ENCODE data around the gene SPAG5. TPM values are rescaled to one million over a fixed set of nuclear protein-coding genes. Genes with fewer than 3 reads are reported as not detected.

Gene SPAG5
- 125 and 128 TPM in 2 replicates for total RNA-seq

DNA sequence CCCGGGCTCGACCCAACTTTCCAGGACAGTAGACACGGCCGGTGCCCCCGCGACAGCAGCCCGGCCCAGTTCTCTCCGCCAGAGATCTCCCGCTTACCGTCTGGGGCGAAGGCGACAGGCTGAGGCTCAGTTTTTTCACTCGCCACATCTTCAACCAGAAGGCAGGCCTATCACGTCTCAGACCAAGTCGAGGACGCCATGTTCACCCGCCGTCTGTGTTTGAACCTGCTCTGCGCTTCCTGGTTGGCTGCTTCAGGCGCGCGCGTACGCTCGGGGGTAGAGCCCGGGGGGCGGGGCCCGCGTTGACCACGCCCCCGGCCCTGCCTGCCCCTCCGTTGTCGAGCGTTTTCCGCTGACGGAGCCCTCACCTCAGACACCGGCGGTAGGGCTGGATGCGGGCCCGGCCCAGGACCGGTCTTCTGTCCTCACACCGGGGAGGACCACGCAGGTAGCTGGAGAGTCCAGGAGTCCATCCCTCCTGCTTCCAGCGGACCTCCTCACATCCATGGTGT, at the start of gene SPAG5:
SPAG5 (minus strand) TSS at position 227 of the 512 bp plus-strand sequence; CDS start at position 148, 79 bp downstream.
- intact Hi-C loops (cut with micrococcal nuclease): loop anchor here (1.0 kb wide), 2 partner anchors 22 to 46 kb away; partner anchors contain the start of gene BLTP2

GRCh38 chr17:28646039-28646754, 47.4 kb upstream of the SPAG5 start:
- intact Hi-C loops (cut with micrococcal nuclease): loop anchor here (5.0 kb wide), 3 partner anchors 69 to 306 kb away; partner anchors contain the start of genes ALDOC, DHRS13 and PHF12

- intact Hi-C loops (cut with micrococcal nuclease): loop anchor here (1.0 to 5.0 kb wide), 7 partner anchors 17 to 307 kb away; partner anchors contain the start of genes ALDOC, DHRS13, PHF12 and RPL23A
These were observed 46.7 kb upstream of the SPAG5 start for GRCh38 chr17:28645576-28645939.

- intact Hi-C loops (cut with micrococcal nuclease): loop anchor here (1.0 to 5.0 kb wide), 7 partner anchors 17 to 307 kb away; partner anchors contain the start of genes ALDOC, DHRS13, PHF12 and RPL23A
These were observed 46.2 kb upstream of the SPAG5 start, which contains the start of gene BLTP2 for GRCh38 chr17:28644787-28645575. BLTP2 (minus strand) TSS chr17:28645158; CDS start chr17:28645056, 102 bp downstream.

- intact Hi-C loops (cut with micrococcal nuclease): loop anchor here (2.0 kb wide), 2 partner anchors 75 to 83 kb away; partner anchors contain the start of genes RPL23A and TLCD1
These were observed 45.4 kb upstream of the SPAG5 start for GRCh38 chr17:28643983-28644786.

GRCh38 chr17:28641579-28641978, 42.8 kb upstream of the SPAG5 start:
- intact Hi-C loops (cut with micrococcal nuclease): no loop called here

DNA sequence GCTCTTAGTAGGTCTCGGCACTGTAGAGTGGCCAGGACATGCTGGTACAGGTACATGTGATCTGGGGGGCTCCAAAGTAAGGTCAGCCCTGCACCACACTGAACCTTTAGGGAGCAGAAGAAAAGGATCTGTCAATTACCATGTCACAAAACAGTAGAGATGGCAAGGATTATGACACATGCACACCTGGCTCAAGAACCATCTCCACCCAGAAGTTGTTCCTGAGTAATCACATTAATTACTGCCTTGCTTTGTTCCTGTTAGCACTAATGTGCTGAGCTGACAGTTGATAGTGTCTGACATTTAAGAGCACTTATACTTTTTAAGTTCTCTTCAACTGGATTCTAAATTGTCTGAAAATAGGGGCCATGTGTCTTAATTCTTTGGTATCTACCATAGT, 36.7 kb upstream of the SPAG5 start:
- intact Hi-C loops (cut with micrococcal nuclease): no loop called here

- intact Hi-C loops (cut with micrococcal nuclease): no loop called here
These were observed 35.5 kb upstream of the SPAG5 start for GRCh38 chr17:28634206-28634865.

- intact Hi-C loops (cut with micrococcal nuclease): no loop called here
These were observed 28.0 kb upstream of the SPAG5 start for GRCh38 chr17:28626818-28627217.

DNA sequence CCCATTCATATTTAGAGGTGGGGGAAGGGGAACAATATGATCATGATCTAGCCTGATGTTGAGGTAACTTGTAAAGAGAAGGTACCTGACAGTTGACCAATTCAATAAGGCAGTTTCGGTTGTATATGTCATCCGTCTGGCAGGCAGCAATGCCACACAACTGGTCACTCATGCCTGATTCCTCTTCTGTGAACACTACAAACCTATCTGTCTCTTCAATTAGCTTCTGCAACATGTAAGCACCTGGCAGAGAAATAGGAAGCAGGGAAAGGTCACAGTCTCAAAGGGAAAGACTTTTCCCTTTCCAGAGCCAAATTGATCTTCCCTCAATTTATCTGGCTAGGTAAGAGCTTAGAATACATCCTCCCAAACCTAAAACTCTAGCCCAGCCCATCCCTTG, 25.3 kb upstream of the SPAG5 start:
- intact Hi-C loops (cut with micrococcal nuclease): no loop called here

GRCh38 chr17:28623696-28624095, 24.9 kb upstream of the SPAG5 start:
- intact Hi-C loops (cut with micrococcal nuclease): no loop called here

DNA sequence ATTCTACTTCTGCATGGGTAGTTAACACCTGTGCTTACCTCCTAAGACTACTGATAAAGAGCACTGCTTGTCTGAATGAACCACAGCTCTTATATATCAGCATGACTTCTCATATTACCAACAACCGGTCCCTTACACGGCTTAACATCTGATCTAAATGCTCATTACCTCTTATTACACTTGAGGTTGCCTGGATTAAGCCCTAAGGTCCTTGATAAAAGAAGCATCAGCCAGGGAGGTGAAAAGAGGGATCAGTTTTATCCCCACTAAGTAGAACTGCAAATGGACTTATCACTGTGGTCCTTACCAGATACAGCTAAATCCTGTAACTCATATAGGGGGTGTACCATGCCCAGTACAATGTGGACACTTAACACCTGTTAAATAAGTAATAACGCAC, 23.4 kb upstream of the SPAG5 start:
- intact Hi-C loops (cut with micrococcal nuclease): no loop called here

- intact Hi-C loops (cut with micrococcal nuclease): no loop called here
These were observed 21.2 kb upstream of the SPAG5 start for GRCh38 chr17:28620010-28620409.

DNA sequence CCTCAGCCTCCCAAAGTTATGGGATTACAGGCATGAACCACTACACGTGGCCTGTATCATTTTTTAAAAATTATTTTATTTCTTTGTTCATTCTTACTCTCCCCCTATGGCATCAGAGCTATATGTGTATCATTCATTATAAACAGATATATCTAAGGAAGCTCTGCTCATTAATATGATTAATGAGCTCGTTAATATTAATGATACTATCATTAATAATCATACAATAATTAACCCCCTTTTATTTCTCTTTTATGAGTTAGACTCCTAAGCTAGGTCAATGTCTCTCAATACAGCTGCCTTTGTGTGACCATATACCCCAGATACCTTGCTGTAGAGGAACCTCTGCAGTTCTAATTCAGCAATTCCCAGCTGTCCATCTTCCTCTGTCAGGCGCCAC, 19.6 kb upstream of the SPAG5 start:
- intact Hi-C loops (cut with micrococcal nuclease): no loop called here

GRCh38 chr17:28616281-28616680, 17.5 kb upstream of the SPAG5 start:
- intact Hi-C loops (cut with micrococcal nuclease): no loop called here

DNA sequence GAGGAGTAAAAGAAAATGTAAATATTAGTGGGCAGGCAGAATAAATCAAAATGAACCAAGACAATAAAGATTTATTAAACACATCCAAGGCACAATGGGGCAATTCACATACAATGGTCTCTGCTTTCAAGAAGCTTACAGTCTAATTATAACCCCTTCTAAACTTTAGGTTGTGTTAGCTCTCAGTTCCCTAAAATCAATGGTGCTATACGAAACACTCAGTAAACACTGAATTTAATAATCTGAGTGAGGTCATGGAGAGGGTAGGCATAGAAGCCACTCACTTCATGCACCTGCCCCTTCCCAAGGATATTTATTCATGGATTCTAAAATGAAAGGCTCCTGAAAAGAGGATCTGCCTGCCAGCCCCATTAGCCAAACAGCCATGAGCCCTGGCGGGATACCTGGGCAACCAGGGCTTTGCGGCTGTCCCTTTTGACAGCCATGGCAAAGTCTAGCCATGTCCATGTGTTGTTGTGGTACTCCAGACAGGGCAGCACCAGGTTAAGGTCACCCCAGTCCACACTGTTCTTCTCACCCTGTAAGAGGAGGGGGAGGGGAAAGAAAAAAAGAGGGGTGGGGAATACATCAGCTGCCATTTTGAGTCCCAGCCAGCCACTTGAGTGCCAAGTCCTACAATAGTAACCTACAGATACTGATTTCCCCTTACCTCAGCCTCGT, 16.6 kb upstream of the SPAG5 start:
- intact Hi-C loops (cut with micrococcal nuclease): no loop called here

DNA sequence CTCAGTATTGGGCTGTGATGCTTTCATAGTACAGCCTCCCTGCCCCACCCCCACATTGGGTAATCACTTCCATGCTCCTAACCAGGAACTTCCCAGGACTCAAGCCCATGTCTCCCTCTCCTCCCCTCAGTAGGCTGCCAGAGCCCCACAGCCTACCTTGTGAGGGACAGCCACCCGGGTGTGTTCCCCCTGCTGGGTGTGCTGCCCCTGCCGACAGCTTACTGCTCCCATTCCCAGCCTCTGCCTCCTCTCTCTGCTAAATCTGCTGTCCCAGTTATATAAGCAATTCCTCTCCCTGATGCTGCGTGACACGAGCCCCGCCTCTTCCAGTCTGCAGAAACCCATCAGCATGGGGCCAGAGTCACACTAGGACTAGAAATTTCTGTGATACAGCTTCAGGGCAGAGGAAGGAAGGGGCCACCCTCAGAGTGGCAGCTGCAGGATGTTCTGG, 15.1 kb upstream of the SPAG5 start, which contains the start of gene RSKR:
RSKR (minus strand) TSS at position 255 of the 451 bp plus-strand sequence; CDS start at position 231, 24 bp downstream.
- intact Hi-C loops (cut with micrococcal nuclease): loop anchor here (2.0 kb wide), 1 partner anchor 119 kb away; no protein-coding TSS in a partner anchor

DNA sequence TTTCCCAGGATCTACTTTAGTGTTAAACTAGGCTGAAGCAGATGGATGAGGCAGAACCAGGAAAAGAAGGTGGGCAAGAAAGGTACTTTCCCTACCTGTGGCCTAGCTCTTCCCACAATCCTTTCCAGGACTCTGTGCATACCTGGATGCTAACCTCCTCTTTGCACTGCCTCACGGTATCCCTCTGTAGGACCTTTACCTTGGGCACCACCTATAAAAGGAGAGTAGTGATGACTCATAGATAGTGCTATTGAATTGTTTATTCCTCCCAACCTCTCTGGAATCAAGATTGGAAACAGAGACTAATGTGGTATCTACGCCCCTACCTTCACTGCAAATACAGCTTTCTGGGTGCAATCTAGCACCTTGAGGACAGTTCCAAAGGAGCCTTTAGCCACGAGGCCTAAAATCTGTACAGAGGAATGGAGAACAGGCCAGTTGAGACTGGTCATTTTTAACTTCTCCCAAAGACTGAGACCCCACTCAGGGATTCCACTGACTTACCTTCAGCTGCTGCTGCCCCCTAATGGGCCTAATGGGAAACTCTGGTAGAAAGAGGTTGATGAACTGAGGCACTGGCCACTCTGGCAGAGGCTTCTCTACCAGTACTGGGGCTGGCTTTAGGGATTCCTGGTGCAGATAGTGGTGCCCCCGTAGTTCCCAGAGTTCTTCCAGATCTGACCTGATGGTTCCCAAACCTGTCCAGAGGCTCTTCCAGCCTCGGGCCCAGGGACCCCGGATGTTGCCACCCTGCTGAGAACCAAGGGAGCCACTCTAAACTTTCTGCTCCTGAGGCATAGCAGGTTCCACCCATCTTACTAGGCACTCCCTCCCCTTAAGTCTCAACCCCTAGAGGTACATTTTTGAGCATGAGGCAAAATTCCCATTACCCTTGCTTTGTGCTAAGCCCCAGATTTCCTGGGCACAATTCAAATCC, 14.4 kb upstream of the SPAG5 start:
- intact Hi-C loops (cut with micrococcal nuclease): loop anchor here (2.0 kb wide), 1 partner anchor 118 kb away; no protein-coding TSS in a partner anchor

All from T-helper 2 cell treated with Interferon-gamma antibody and Interleukin-4, amounts not matched to agents 100 ng/mL and 5 ng/mL, for 36 hours (primary cell).